ENCODE measurements around the gene PALD1. TPM values are rescaled to one million over a fixed set of nuclear protein-coding genes. Genes with fewer than 3 reads are reported as not detected.

PALD1 gene
- polyA plus RNA-seq, 10 donors: 10.7 to 16.3 (median 14.4) TPM

GRCh38 chr10:70552586-70552985, 74.0 kb downstream of the PALD1 start:
- peak in 1 of 3 donors; percentile 72 for DNase-seq

DNA sequence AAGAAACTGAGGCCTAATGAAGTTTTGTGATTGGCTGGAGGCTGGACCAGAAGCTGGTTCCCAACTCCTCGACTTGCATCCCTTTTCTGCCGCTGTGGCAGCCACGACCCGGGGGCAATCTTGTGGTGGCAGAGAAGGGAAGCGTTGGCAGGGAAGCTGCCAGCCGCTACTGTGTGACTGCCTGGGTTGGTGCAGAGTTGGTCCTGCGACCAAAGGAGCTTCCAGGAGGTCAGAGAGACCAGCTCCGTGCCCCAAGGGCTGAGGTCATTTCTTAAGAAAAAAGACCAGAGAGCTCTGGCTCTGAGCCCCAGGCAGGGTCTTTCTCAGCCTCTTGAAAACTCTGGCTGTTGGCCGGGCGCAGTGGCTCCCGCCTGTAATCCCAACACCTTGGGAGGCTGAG, 76.8 kb downstream of the PALD1 start:
- DNase-seq: no peak

DNA sequence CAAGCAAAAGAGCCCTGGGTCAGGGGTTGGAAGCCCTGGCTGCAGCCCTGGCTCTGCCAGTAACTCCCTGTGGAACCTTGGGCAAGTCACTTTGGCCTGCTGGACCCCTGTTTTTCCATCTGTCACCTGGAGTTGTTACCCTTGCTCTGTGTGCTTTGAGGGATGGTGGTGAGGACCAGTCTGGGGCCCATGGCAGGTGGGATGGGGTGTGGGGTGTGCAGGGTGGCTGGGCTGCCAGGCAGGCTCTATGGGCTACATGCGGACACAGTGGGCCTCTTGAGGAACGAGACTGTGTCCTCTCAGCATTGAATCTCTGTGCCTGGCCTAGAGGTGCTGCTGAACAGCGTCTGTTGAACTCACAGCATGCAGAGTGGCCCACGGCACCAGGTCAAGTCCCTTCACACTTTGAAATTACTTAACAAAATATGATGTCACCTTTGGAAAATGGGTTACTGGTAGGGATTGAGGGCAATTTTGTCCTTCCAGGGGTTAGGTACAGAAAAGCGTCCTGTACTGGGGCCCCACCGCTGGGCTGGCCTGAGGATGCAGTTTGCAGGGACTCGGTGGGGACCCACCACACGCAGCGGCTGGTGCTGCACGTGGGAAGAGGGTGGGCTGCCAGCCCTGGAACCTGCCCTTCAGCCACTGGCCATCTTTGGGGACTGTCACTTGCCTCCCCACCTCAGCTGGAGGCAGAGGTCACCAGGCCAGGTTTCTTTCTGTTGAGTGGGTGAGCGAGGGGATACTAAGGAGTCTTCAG, 78.7 kb downstream of the PALD1 start:
- no peak for DNase-seq

DNA sequence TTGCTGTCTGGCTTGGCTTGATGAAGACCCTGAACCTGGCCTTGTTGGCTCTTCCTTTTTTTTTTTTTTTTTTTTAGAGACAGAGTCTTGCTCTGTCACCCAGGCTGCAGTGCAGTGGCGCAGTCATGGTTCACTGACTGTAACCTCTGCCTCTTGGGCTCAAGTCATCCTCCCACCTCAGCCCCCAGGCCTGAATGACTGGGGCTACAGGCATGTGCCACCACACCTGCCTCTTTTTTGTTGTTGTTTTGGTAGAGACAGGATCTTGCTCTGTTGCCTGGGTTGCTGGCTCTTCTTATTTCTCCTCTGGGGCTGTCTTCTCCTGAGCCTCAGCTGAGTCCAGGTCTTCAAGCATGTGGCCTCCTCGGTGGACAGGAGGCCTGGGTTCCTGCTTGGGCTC, 79.3 kb downstream of the PALD1 start:
- DNase-seq: no peak

DNA sequence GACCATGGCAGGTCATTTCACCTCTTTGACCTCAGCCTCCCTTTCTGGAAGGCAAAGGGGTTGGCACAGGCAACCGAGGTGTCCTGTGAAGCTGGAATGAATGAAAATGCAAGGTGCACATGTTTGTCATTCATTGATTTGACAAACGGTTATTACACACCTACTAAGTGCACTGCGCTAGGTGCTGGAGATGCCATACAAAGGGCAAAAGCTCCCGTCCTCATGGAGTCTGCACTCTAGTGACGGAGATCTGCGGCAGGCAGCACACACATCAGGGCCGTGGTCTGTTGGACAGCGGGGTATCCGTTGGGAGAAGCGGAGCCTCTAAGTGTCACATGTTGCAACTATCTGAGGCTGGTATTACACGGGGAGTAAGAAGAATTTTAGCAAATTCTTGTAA, 79.7 kb downstream of the PALD1 start:
- no peak for DNase-seq

- peak in 2 of 3 donors; percentile 66 to 79 for DNase-seq
These were observed 80.6 kb downstream of the PALD1 start for GRCh38 chr10:70558871-70559810.

- DNase-seq: no peak
These were observed 81.3 kb downstream of the PALD1 start for GRCh38 chr10:70559861-70560260.

DNA sequence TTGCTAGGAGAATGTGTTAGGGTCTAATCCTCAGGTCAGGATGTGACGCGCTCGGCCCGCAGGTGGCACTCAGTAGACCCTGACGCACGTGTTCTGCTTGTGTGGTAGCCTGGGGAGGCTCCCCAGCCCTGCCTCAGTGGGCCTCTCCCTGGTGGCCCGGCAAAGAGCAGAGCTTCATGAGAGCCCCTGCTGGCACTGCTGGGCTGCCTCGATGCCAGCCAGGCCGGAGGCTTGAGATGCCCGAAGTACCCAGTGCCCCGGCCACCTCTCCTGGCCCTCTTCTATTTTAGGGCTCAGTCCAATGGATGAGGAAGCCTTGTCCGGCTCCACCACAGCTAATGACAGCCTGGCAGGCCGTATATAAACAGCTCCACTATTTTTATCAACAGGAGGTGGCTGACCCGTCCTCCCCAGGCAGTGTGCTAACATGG, 82.0 kb downstream of the PALD1 start:
- no peak for DNase-seq

DNA sequence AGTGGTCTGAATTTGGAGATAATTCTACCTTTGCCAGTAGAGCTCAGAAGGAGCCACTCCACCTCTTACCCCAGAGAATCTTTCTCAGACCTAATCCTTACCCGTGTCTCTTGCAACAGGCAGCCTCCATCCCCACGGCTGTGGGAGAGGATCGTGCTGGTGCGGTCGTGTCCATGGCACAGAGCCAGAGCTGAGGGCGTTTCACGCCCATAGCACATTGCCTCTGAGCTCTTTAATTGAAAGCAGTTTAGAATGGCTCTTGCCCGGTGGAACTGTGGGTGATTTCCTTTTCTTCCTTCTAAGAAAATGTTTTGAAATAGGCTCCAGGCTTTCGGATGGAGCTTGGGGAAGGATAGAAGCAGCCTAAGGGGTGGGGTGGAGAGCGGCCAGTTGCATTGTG, 82.5 kb downstream of the PALD1 start:
- peak in 2 of 3 donors; percentile 33 to 59 for DNase-seq

DNA sequence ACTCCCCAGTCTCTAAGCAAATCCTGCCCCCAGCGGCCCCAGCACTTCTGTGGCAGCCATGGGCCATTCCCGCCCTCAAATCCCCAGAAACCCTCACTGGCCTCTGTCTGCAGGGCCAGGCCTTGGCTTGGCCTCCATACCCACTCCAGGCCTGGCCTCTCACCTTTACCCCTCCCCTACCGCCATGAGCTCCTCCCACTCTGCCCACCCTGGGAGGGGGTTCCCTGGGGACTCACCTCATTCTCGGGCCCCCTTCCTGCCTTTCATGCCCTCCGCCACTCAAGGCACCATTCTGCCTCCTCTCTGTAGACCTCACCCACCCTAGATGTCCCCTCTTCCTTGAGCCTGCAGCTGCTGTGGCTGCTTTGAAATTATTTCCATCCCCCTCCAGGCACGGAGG, 83.0 kb downstream of the PALD1 start:
- no peak for DNase-seq

DNA sequence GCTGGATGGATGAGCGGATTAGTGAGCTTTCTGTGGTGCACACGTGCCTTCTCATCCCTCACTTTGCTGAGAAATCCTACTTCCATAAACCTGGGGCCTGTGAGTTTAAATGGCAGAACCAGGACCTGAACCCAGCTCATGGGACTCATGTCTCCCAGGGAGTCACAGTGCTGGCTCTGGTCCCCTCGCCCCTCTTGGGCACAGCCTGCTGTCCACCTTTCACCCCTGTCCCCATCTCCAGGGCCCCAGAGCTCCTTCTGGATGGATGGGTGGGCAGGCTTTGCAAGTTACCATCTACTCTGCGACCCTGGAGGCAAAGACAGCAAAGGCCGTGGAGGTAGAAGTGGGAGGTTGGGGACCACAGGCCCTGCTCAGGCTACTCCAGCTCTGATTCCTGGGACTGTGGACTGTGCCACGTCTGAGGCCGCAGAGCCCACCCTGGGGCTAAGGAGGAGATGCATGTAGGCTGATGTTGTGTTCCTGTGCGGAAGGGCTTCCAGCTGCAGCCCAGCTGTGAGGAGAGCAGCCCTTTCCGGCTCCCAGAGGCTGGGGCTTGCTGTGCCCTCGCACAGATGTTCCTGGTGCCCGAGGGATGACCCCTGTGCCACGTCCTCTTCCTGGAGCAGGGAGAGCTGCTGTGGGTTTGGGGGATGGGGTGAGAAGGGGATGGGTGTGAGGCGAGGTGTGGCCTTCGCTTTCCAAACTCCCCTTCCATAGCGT, 83.6 kb downstream of the PALD1 start:
- peak in 2 of 3 donors; percentile 40 to 82 for DNase-seq

GRCh38 chr10:70563230-70563629, 84.7 kb downstream of the PALD1 start:
- no peak for DNase-seq

DNA sequence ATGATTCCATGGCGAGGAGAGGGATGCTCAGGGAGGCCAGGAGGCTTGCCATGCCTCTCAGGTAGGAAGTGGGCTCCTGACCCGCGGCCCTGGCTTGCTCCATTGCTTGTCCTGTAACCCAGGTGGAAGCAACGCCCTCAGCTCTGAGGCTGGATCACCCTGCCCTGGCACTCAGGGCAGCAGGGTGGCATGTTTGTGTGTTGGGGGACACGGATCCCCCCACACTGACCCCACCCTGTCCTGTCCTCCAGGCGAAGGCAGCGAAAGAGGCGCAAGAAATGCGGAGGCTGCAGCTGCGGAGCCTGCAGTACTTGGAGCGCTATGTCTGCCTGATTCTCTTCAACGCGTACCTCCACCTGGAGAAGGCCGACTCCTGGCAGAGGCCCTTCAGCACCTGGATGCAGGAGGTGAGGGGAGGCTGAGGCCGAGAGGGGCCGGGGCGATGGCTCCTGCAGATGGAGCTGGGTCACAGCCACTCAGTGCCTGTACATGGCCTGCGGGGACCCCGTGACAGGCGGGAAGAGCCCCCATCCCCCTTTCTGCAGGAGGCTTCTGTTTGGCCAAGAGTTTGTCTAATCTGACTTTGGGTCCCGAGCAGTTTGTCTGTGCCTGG, 85.7 kb downstream of the PALD1 start:
- DNase-seq: no peak

DNA sequence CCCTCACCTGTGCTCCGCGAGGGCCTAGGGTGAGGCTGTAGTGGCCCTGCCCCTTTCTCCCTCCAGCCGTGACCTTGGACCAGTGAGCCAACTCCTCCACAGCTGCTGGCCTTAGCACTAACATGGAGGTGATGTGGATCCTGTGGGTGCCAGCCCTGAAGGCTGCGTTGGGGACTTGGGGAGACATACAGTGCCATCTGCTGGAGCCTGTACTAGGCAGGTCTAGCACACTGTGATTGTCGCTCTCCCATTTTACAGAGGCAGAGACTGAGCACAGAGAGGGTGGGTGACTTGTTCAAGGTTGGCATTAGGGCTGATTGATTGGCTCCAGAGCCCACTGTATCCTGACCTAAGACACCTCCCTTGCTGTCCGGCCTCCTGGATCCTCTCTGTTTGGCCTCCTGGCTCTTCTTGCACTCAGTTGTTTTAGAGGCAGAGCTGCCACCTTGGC, 86.4 kb downstream of the PALD1 start:
- DNase-seq: no peak

DNA sequence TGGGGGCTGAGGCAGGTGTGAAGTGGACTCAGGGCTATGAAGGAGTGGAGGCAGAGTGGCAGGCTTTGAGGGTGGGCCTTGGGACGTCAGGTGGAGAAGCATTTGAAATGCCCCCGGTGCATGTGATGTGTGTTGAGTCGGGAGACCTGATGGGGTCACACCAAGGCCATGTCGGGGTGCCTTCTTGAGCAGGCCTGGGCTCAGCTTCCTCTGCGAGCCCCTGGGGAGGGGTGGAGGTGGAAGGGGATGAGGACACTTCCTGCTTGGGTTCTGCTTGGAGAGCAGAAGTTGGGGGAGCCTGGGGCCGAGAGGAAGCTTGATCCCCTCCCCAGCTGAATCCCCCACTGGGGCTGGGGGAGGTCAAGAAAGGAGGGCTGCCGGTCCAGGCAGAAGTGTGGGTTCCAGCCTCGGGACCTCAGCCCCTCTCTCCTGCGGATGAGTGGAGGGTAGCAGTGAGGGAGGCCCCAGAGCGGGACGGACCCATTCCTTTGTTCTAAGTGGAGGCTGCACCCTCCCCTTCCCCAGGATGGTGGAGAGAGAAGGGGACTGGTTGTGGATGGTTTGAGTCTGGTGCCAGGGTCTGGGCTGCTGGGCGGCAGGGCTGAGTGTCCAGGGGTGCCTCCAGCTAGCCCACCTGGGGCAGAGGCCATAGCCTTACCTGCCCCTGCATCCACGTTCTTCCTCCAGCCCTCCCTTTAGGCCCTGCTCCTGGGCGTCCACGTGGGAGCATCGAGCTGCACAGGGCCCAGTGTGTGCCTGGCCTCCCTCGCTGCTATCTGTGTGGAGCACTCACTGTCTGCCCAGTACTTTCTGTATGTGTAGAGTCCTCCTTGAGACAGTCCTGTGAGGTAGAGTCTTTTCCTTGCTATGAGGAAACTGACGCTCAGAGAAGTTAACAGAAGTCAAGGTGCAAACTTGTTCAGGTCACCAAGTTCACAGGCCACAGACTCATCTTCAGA, 87.3 kb downstream of the PALD1 start:
- no peak for DNase-seq

DNA sequence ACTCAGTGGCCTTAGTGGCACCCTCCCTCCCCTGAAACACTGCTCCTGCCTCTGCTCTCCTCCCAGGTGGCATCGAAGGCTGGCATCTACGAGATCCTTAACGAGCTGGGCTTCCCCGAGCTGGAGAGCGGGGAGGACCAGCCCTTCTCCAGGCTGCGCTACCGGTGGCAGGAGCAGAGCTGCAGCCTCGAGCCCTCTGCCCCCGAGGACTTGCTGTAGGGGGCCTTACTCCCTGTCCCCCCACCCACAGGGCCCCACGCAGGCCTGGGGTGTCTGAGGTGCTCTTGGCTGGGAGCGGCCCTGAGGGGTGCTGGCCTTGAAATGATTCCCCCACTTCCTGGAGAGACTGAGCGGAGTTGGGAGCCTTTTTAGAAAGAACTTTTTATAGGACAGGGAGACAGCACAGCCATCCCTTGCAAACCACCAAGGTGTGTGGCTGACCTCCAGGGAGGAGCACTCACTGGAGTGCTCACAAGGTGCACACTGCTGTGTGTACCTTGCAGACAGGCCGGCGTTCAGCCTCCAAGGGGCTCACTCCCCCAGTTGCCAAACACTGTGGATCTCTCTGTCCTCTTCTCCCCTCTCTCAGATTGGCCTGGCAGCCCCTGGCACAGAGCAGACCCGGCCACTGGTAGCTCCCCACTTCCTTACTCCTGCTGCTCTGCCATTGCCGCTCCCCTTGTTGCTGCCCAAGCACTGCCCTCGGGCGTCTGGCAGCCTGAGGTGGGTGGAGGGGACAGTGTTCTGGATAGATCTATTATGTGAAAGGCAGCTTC, 88.1 kb downstream of the PALD1 start:
- DNase-seq: no peak

- no peak for DNase-seq
These were observed 89.0 kb downstream of the PALD1 start for GRCh38 chr10:70567603-70568002.

DNA sequence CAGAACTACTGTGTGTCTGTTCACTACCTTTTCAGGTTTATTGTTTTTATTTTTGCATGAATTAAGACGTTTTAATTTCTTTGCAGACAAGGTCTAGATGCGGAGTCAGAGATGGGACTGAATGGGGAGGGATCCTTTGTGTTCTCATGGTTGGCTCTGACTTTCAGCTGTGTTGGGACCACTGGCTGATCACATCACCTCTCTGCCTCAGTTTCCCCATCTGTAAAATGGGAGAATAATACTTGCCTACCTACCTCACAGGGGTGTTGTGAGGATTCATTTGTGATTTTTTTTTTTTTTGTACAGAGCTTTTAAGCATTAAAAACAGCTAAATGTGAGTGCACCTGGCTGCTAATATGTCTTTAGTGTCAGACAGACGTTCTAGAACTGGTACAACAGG, 89.5 kb downstream of the PALD1 start:
- DNase-seq: no peak

DNA sequence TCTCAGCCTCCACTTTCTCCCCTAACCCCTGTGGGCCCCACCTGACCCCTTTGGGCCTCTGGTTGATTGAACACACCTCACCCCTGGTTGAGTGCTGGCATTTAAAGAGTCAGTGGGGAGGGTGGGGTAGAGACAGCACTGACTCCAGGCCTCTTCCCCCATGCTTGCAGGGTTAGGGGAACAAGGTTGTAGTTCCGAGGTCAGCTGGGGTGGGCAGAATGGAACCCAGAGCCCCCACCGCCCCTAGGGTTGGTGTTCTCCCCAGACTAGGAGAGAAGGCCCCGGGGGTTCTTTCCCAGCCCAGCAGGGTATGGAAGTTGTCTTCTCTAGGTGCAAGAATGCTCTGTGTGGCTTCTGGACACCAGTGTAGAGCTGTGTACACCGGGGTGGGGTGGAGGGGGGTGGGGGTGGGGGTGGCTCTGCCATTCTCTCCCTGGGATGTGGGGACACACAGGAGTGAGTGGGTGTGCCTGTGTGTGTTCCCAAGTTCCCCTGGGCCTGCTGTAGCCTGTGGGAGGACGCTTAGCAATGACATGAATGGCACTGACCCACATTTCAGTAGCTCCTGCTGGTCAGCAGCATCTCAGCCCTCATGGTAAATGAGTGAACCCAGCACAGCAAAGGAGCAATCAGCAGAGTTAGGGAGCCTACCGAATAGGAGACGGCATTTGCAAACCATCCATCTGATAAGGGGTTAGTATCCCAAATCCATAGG, 90.4 kb downstream of the PALD1 start:
- no peak for DNase-seq

Data from muscle of back (tissue), 11 donors.